A673 (cell line): ENCODE data around the gene XRCC6. TPM values are rescaled to one million over a fixed set of nuclear protein-coding genes. Genes with fewer than 3 reads are reported as not detected.
"Not testable (repeated sequence)": the region's sequence is repeated elsewhere in the genome, so short reads cannot be mapped to it uniquely, and the experiment has no call there.

ENCODE experiments used
- BruUV-seq: library from RNA; stranded (reverse); fragments of 400-500 nt; replicated peaks from 2 replicates; lab custom pipeline; 2021; lab: Mats Ljungman, UMichigan
- CTCF ChIA-PET: fragments of 300-600 bp; sonication (Branson Sonifier 250); formaldehyde crosslinking; loops from one replicate; lab custom pipeline; 2022; ENCODE audit warnings: antibody characterized with exemption; lab: Charles Lee
- POLR2A ChIA-PET: fragments of 300-600 bp; sonication (Branson Sonifier 250); formaldehyde crosslinking; loops from one replicate; lab custom pipeline; 2022; ENCODE audit warnings: antibody characterized with exemption; ENCODE audit not compliant: low non-redundant PET; lab: Charles Lee
- DNase-seq: peaks from one replicate; pipeline ENCODE4 v3.0.0-alpha.2; 2015; ENCODE audit warnings: low spot score
- H3K27ac ChIP-seq: fragments of 200-600 bp; sonication (generic); 2 replicates; pipeline ENCODE4 v1.5.1; 2016; ENCODE audit warnings: mixed run types, low read depth, mild to moderate bottlenecking, mixed read lengths, antibody characterized with exemption, low read length; ENCODE audit not compliant: poor library complexity, severe bottlenecking
- H3K27me3 ChIP-seq: fragments of 200-600 bp; sonication (generic); replicated peaks from 2 replicates; pipeline ENCODE4 v1.6.1; 2017; ENCODE audit warnings: mixed run types, low read depth, mild to moderate bottlenecking, mixed read lengths, antibody characterized with exemption, low read length; ENCODE audit not compliant: insufficient read depth, poor library complexity
- H3K36me3 ChIP-seq: fragments of 200-600 bp; sonication (generic); 2 replicates; pipeline ENCODE4 v1.6.1; 2016; ENCODE audit warnings: mixed run types, mild to moderate bottlenecking, mixed read lengths, antibody characterized with exemption, low read length; ENCODE audit not compliant: insufficient read depth, poor library complexity, severe bottlenecking
- H3K4me1 ChIP-seq: fragments of 200-600 bp; sonication (generic); 2 replicates; pipeline ENCODE4 v1.6.1; 2017; ENCODE audit warnings: mixed run types, mild to moderate bottlenecking, mixed read lengths, antibody characterized with exemption, low read length; ENCODE audit not compliant: insufficient read depth, poor library complexity, severe bottlenecking
- H3K4me3 ChIP-seq: fragments of 200-600 bp; sonication (generic); 2 replicates; pipeline ENCODE4 v1.5.1; 2016; ENCODE audit warnings: low read depth, mixed run types, mild to moderate bottlenecking, mixed read lengths, low read length; ENCODE audit not compliant: poor library complexity, severe bottlenecking
- H3K9me3 ChIP-seq: fragments of 200-600 bp; sonication (generic); 2 replicates; pipeline ENCODE4 v1.6.1; 2016; ENCODE audit warnings: mixed run types, low read depth, mild to moderate bottlenecking, mixed read lengths, antibody characterized with exemption, low read length; ENCODE audit not compliant: poor library complexity, severe bottlenecking
- CTCF ChIP-seq: fragments of 300-800, 200-600 bp; sonication (generic); conservative IDR thresholded peaks from 2 replicates; pipeline ENCODE4 v1.5.1; 2017; ENCODE audit warnings: low read depth, mild to moderate bottlenecking, antibody characterized with exemption, low read length, moderate library complexity, mixed read lengths
- EZH2 ChIP-seq: fragments of 200-600 bp; sonication (generic); IDR thresholded peaks from 2 replicates; pipeline ENCODE4 v1.6.1; 2017; ENCODE audit warnings: borderline replicate concordance, low read depth, mild to moderate bottlenecking, mixed read lengths, antibody characterized with exemption, low read length; ENCODE audit not compliant: poor library complexity, severe bottlenecking
- intact Hi-C: fragments of 100-400 bp; cut with micrococcal nuclease; formaldehyde crosslinking; loops from one replicate; pipeline ENCODE4 v1.10.0; 2022; ENCODE audit not compliant: unreplicated experiment
- total RNA-seq: library from RNA; stranded (reverse); gene quantifications from 2 replicates; pipeline ENCODE4 v1.2.3, GENCODE V29; 2021

The XRCC6 gene
- total RNA-seq, 1 experiment from 2014 or later: 558 TPM

GRCh38 chr22:41589391-41590241 is 31.5 kb upstream of the XRCC6 start, which contains the start of gene PMM1:
Gene PMM1 (minus strand): TSS chr22:41589840. CDS start chr22:41589805, 35 bp downstream.
- Histone ChIP-seq H3K27ac (peak within 1 kb of the TSS; percentile 83), H3K36me3 (no peaks in the 10 kb centered on the region), H3K9me3 (no peaks in the 10 kb centered on the region), H3K27me3 (no peaks in the 10 kb centered on the region), H3K4me1 (peaks cover 3% of the 10 kb centered on the region), H3K4me3 (peak within 1 kb of the TSS; percentile 95)
- POLR2A ChIA-PET: interaction anchor here (0.5 to 1.3 kb wide), 6 partner anchors 8 to 318 kb away, joined by 3 to 6 read pairs (median 4); partner anchors contain the start of genes TEF, TOB2 and XRCC6
- CTCF ChIA-PET: interaction anchor here (0.6 to 1.1 kb wide), 8 partner anchors 29 to 855 kb away, joined by 3 to 10 read pairs (median 5); partner anchors contain the start of genes CSDC2, POLR3H and TEF
- TF ChIP-seq CTCF (no peak), EZH2 (no peak)
- no TSS peak for BruUV-seq
- peak; percentile 100 for DNase-seq
- intact Hi-C loops: no loop called here

DNA sequence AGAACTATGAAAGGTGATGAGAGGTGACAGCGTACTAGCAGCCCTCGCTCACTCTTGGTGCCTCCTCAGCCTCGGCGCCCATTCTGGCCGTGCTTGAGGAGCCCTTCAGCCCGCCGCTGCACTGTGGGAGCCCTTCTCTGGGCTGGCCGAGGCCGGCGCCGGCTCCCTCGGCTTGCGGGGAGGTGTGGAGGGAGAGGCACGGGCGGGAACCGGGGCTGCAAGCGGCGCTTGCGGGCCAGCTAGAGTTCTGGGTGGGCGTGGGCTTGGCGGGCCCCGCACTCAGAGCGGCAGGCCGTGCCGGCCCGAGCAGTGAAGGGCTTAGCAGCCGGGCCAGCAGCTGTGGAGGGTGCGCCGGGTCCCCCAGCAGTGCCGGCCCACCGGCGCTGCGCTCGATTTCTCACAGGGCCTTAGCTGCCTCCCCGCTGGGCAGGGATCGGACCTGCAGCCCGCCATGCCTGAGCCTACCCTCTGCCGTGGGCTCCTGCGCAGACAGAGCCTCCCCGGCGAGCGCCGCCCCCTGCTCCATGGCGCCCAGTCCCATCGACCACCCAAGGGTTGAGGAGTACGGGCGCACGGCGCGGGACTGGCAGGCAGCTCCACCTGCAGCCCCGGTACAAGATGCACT is 27.6 kb upstream of the XRCC6 start:
- H3K9me3 ChIP-seq, BruUV-seq, H3K27me3 ChIP-seq, H3K4me1 ChIP-seq, intact Hi-C loops, H3K27ac ChIP-seq, H3K4me3 ChIP-seq, DNase-seq, H3K36me3 ChIP-seq, POLR2A ChIA-PET, CTCF ChIA-PET: not testable (repeated sequence)

GRCh38 chr22:41595703-41596102 is 25.4 kb upstream of the XRCC6 start:
- Histone ChIP-seq H3K9me3 (no peaks in the 10 kb centered on the region), H3K4me3 (no peak overlapping the region), H3K27ac (no peak overlapping the region), H3K27me3 (no peaks in the 10 kb centered on the region), H3K4me1 (no peaks in the 10 kb centered on the region), H3K36me3 (peaks cover 5% of the 10 kb centered on the region)
- CTCF ChIA-PET: no interaction called here
- TF ChIP-seq CTCF: no peak
- TF ChIP-seq EZH2: no peak
- DNase-seq: no peak
- POLR2A ChIA-PET: no interaction called here
- intact Hi-C loops: loop anchor here (5.0 kb wide), 2 partner anchors 53 to 193 kb away; partner anchors contain the start of gene POLR3H
- no TSS peak for BruUV-seq
